SK-N-SH (cell line): Measurements from ENCODE around the gene NDUFS3. TPM values are rescaled to one million over a fixed set of nuclear protein-coding genes. Genes with fewer than 3 reads are reported as not detected.
A peak's percentile ranks its signal among the peaks of the same experiment; 100 is the strongest.

Experiments used
- CTCF ChIA-PET: fragments of 300-600, 350-600 bp; formaldehyde crosslinking; extraction: SDS; loops from one replicate; lab custom pipeline; 2021; lab: Yijun Ruan, JAX
- POLR2A ChIA-PET: fragments of 350-600 bp; sonication (Branson Sonifier 250); formaldehyde crosslinking; extraction: SDS; loops from one replicate; lab custom pipeline; 2020; ENCODE audit warnings: antibody characterized with exemption, inconsistent platforms; lab: Yijun Ruan, JAX
- DNase-seq: peaks from one replicate; pipeline ENCODE4 v3.0.0; 2012
- H2AFZ ChIP-seq: fragments of 200-600 bp; sonication (generic); 2 replicates; pipeline ENCODE4 v1.8.1; 2016; ENCODE audit warnings: antibody characterized with exemption, mild to moderate bottlenecking, low read depth
- H3F3A ChIP-seq: fragments of 200-600 bp; sonication (generic); replicated peaks from 2 replicates; pipeline ENCODE3; 2016; ENCODE audit warnings: antibody characterized with exemption, mild to moderate bottlenecking; ENCODE audit not compliant: insufficient read depth
- H3K27ac ChIP-seq, 2 experiments: fragments of 200-500 bp in 1 of 2; fragments of 200-600 bp in 1 of 2; sonication (Bioruptor generic) in 1 of 2; sonication (generic), shearing (Covaris generic) in 1 of 2; 2 replicates each; pipeline versions ENCODE4 v1.5.1 to v1.6.1; 2014 to 2016; ENCODE audit warnings: low read depth in 2 of 2, inconsistent platforms in 1 of 2, low read length in 1 of 2, mild to moderate bottlenecking in 1 of 2, mixed read lengths in 1 of 2
- H3K27me3 ChIP-seq: fragments of 200-600 bp; sonication (generic), shearing (Covaris generic); 2 replicates; pipeline ENCODE4 v1.6.1; 2016; ENCODE audit warnings: mixed run types; ENCODE audit not compliant: insufficient read depth
- H3K36me3 ChIP-seq, 2 experiments: fragments of 200-500 bp in 1 of 2; fragments of 200-600 bp in 1 of 2; sonication (Bioruptor generic) in 1 of 2; sonication (generic) in 1 of 2; replicated peaks in 1 of 2; 2 replicates each; pipeline versions ENCODE3 to v1.5.1; 2014 to 2016; ENCODE audit warnings: low read length in 1 of 2, mild to moderate bottlenecking in 1 of 2; ENCODE audit not compliant: insufficient read depth in 2 of 2, control insufficient read depth in 1 of 2
- H3K4me1 ChIP-seq, 2 experiments: fragments of 200-500 bp in 1 of 2; fragments of 200-600 bp in 1 of 2; sonication (Bioruptor generic) in 1 of 2; sonication (generic), shearing (Covaris generic) in 1 of 2; 2 replicates each; pipeline versions ENCODE4 v1.5.1 to v1.6.1; 2014 to 2016; ENCODE audit warnings: low read depth in 1 of 2, low read length in 1 of 2, mixed run types in 1 of 2; ENCODE audit not compliant: insufficient read depth in 2 of 2, control insufficient read depth in 1 of 2
- H3K4me2 ChIP-seq: fragments of 200-600 bp; sonication (generic), shearing (Covaris generic); 2 replicates; pipeline ENCODE4 v1.6.1; 2017; ENCODE audit warnings: mixed run types
- H3K4me3 ChIP-seq, 2 experiments: fragments of 200-500 bp in 1 of 2; fragments of 200-600 bp in 1 of 2; sonication (Bioruptor generic) in 1 of 2; sonication (generic), shearing (Covaris generic) in 1 of 2; 2 replicates each; pipeline versions ENCODE4 v1.5.1 to v1.8.1; 2014 to 2016; ENCODE audit warnings: low read depth in 2 of 2, inconsistent platforms in 1 of 2, low read length in 1 of 2, mild to moderate bottlenecking in 1 of 2, mixed read lengths in 1 of 2, moderate library complexity in 1 of 2
- H3K79me2 ChIP-seq: fragments of 200-600 bp; sonication (generic); 2 replicates; pipeline ENCODE4 v1.8.1; 2017; ENCODE audit warnings: mild to moderate bottlenecking; ENCODE audit not compliant: insufficient read depth
- H3K9ac ChIP-seq: fragments of 200-600 bp; sonication (generic); 2 replicates; pipeline ENCODE4 v1.6.1; 2017; ENCODE audit warnings: mixed run types
- H3K9me2 ChIP-seq: fragments of 200-600 bp; sonication (generic); 2 replicates; pipeline ENCODE4 v1.6.1; 2017; ENCODE audit warnings: mixed run types
- H3K9me3 ChIP-seq: fragments of 200-600 bp; sonication (generic); 2 replicates; pipeline ENCODE4 v1.6.1; 2017; ENCODE audit warnings: mixed run types, mild to moderate bottlenecking, moderate library complexity
- H4K20me1 ChIP-seq: fragments of 200-600 bp; sonication (generic); 2 replicates; pipeline ENCODE4 v1.6.1; 2017; ENCODE audit warnings: mild to moderate bottlenecking, mixed run types; ENCODE audit not compliant: insufficient read depth
- CTCF ChIP-seq: fragments of 200-600 bp; sonication (generic); IDR thresholded peaks from 2 replicates; pipeline ENCODE4 v1.6.1; 2017; ENCODE audit warnings: antibody characterized with exemption, mild to moderate bottlenecking, moderate library complexity
- EP300 ChIP-seq, 2 experiments: IDR thresholded peaks; 2 replicates each; pipeline versions ENCODE4 v1.4.0 to v1.6.1; 2012; ENCODE audit warnings: borderline replicate concordance in 1 of 2, low read depth in 1 of 2, low read length in 1 of 2
- FOSL2 ChIP-seq: IDR thresholded peaks from 2 replicates; pipeline ENCODE4 v1.4.0; 2012; ENCODE audit warnings: low read depth, mild to moderate bottlenecking, moderate library complexity, borderline replicate concordance
- FOXJ3 ChIP-seq: sonication (generic); formaldehyde crosslinking; IDR thresholded peaks from 2 replicates; pipeline ENCODE4 v1.5.1; 2020; ENCODE audit warnings: mild to moderate bottlenecking, missing genetic modification reagents
- GABPA ChIP-seq: IDR thresholded peaks from 2 replicates; pipeline ENCODE4 v1.4.0; 2012; ENCODE audit warnings: low read depth, mild to moderate bottlenecking
- JUND ChIP-seq: IDR thresholded peaks from 2 replicates; pipeline ENCODE4 v1.4.0; 2012
- MEF2A ChIP-seq: IDR thresholded peaks from 2 replicates; pipeline ENCODE4 v1.4.0; 2012; ENCODE audit warnings: low read depth, borderline replicate concordance
- NFIC ChIP-seq: IDR thresholded peaks from 2 replicates; pipeline ENCODE4 v1.4.0; 2012; ENCODE audit warnings: borderline replicate concordance
- RAD21 ChIP-seq: IDR thresholded peaks from 2 replicates; pipeline ENCODE4 v1.6.1; 2012; ENCODE audit warnings: mild to moderate bottlenecking, low read length
- RCOR1 ChIP-seq: fragments of 150-350 bp; IDR thresholded peaks from 2 replicates; pipeline ENCODE4 v1.6.1; 2017; ENCODE audit warnings: antibody characterized with exemption, low read length
- RFX5 ChIP-seq: IDR thresholded peaks from 2 replicates; pipeline ENCODE4 v1.6.1; 2012; ENCODE audit warnings: mild to moderate bottlenecking, improper control_type of control experiment, low read length
- TAF1 ChIP-seq: IDR thresholded peaks from 2 replicates; pipeline ENCODE4 v1.6.1; 2012; ENCODE audit warnings: low read depth, mild to moderate bottlenecking, low read length, moderate library complexity, borderline replicate concordance
- TCF12 ChIP-seq: IDR thresholded peaks from 2 replicates; pipeline ENCODE4 v1.4.0; 2012
- YY1 ChIP-seq: IDR thresholded peaks from 2 replicates; pipeline ENCODE4 v1.4.0; 2012; ENCODE audit warnings: low read depth, mild to moderate bottlenecking
- WGBS: methylation state at CpG from one replicate; pipeline ENCODE4 v1.1.6; 2017; ENCODE audit warnings: low lambda C conversion rate; 5-methylcytosine and 5-hydroxymethylcytosine counted together
- polyA plus RNA-seq, 3 experiments: library from polyadenylated mRNA; depleted of rRNA; stranded (reverse); fragments of >200 nt; gene quantifications; 2 replicates each; pipeline ENCODE4 v1.2.3, GENCODE V29; 2012
- TF ChIP-seq, protein P1 (sequence below): IDR thresholded peaks from 2 replicates; pipeline ENCODE4 v1.4.0; 2012; ENCODE audit warnings: low read depth
- TF ChIP-seq, protein P2 (sequence below): IDR thresholded peaks from 2 replicates; pipeline ENCODE4 v1.4.0; 2012; ENCODE audit warnings: low read depth, borderline replicate concordance

The NDUFS3 gene
- polyA plus RNA-seq, 1 of the 3 experiments (the other 2 are of a cell fraction) = 150 TPM

DNA sequence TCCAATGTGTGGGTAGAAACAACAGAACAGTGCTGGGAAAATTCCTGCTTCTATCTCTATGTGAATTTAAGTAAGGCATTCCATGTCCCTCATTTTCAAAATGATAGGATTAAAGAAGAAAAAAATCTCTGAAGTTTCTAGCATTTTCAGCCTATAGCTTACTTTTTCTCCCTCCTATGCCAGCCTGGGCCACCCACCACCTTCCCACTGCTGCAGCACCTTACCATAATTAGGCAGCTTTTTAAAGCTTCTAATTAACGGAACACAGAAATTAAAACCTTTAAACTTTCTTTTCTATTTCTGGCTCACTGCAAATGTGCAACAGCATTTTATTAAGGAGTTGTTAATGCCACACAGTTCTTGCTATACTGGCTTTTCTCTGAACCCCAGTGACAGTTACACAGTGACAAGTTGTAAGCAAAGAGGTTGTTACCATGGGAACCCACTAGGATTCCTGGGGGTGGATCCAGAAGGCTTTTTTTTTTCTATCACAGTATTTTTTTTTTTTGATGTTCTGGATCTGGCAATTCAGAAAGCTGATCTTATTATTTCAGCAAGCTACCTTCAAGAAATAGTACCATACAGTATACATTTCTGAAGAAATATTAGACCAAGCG, 46.2 kb upstream of the NDUFS3 start:
- H2AFZ ChIP-seq = no peak overlapping the region
- POLR2A ChIA-PET = interaction anchor here (1.2 kb wide), 1 partner anchor 19 kb away, joined by 3 read pairs; no protein-coding TSS in a partner anchor
- H3K27ac ChIP-seq = peak overlapping the region in 1 of 2 experiments; percentile 78; a peak in 1 of 4 replicates
- DNase-seq = peak; percentile 31
- no peaks in the 10 kb centered on the region for H3K9me2 ChIP-seq
- peaks cover 100% of the 10 kb centered on the region for H4K20me1 ChIP-seq
- 93% methylated on average over 2 of the region's 2 CpGs for WGBS
- CTCF ChIA-PET = interaction anchor here (0.6 to 1.6 kb wide), 3 partner anchors 17 to 35 kb away, joined by 3 to 5 read pairs (median 3); no protein-coding TSS in a partner anchor
- peak overlapping the region; percentile 56; the same call in 1 of the 2 replicates for H3K4me2 ChIP-seq
- H3K27me3 ChIP-seq = no peaks in the 10 kb centered on the region
- no peak for TF ChIP-seq TAF1
- no peak for TF ChIP-seq YY1
- no peak for TF ChIP-seq TCF12
- no peak for TF ChIP-seq FOXJ3
- no peak for TF ChIP-seq FOSL2
- TF ChIP-seq EP300 (IDR thresholded peaks at IDR 0.05; ENCODE audit: borderline replicate concordance in 1 of 2, low read depth in 1 of 2, low read length in 1 of 2) = no peak
- no peak for TF ChIP-seq NFIC
- no peak for TF ChIP-seq RAD21
- TF ChIP-seq, protein P1, sequence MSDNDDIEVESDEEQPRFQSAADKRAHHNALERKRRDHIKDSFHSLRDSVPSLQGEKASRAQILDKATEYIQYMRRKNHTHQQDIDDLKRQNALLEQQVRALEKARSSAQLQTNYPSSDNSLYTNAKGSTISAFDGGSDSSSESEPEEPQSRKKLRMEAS = no peak
- no peak for TF ChIP-seq JUND
- TF ChIP-seq, protein P2, sequence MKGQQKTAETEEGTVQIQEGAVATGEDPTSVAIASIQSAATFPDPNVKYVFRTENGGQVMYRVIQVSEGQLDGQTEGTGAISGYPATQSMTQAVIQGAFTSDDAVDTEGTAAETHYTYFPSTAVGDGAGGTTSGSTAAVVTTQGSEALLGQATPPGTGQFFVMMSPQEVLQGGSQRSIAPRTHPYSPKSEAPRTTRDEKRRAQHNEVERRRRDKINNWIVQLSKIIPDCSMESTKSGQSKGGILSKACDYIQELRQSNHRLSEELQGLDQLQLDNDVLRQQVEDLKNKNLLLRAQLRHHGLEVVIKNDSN = no peak
- no peak for TF ChIP-seq RFX5
- H3K79me2 ChIP-seq = peaks cover 100% of the 10 kb centered on the region
- no peak overlapping the region for H3K4me3 ChIP-seq
- H3K36me3 ChIP-seq = peaks cover 0 to 38% of the 10 kb centered on the region in 2 experiments
- H3K9ac ChIP-seq = peak overlapping the region; percentile 2; the same call in 1 of the 2 replicates
- H3F3A ChIP-seq = peaks cover 22% of the 10 kb centered on the region
- peaks cover 2 to 45% of the 10 kb centered on the region in 2 experiments; a peak in 3 of 4 replicates for H3K4me1 ChIP-seq
- H3K9me3 ChIP-seq = no peaks in the 10 kb centered on the region

- Histone ChIP-seq H3K4me2 (peak overlapping the region; percentile 56; the same call in 1 of the 2 replicates), H3K9me2 (no peaks in the 10 kb centered on the region), H3K4me3 (no peak overlapping the region), H3K9me3 (no peaks in the 10 kb centered on the region), H3K36me3 (peaks cover 0 to 40% of the 10 kb centered on the region in 2 experiments), H3K9ac (no peak overlapping the region), H4K20me1 (peaks cover 100% of the 10 kb centered on the region), H3K27ac (peak overlapping the region in 1 of 2 experiments; percentile 78; a peak in 2 of 4 replicates)
- CTCF ChIA-PET = interaction anchor here (0.7 to 1.5 kb wide), 3 partner anchors 10 to 12 kb away, joined by 3 to 5 read pairs (median 3); no protein-coding TSS in a partner anchor
- POLR2A ChIA-PET = interaction anchor here (0.7 to 1.2 kb wide), 3 partner anchors 18 to 362 kb away, joined by 3 to 5 read pairs (median 3); partner anchors contain the start of gene CELF1
- no peak for DNase-seq
- no peak for TF ChIP-seq EP300 (IDR thresholded peaks at IDR 0.05; ENCODE audit: borderline replicate concordance in 1 of 2, low read depth in 1 of 2, low read length in 1 of 2)
- no peak for TF ChIP-seq CTCF
- no peak for TF ChIP-seq RCOR1
- TF ChIP-seq FOSL2 = no peak
- TF ChIP-seq MEF2A = peak; percentile 50
- TF ChIP-seq, protein P1 = no peak
- no peak for TF ChIP-seq GABPA
- TF ChIP-seq, all 33 proteins: peak for 1
- no peaks in the 10 kb centered on the region for H3K27me3 ChIP-seq
- WGBS = 82% methylated on average over 2 of the region's 2 CpGs
- H3K79me2 ChIP-seq = peaks cover 100% of the 10 kb centered on the region
- peaks cover 27% of the 10 kb centered on the region for H3F3A ChIP-seq
- H3K4me1 ChIP-seq = peaks cover 2 to 50% of the 10 kb centered on the region in 2 experiments; a peak in 3 of 4 replicates
- H2AFZ ChIP-seq = no peak overlapping the region
These were observed 45.2 kb upstream of the NDUFS3 start for GRCh38 chr11:47533690-47534151.
